HG03095 (cell line): ENCODE measurements around the gene GRIK1.
"Not testable (repeated sequence)": the region's sequence is repeated elsewhere in the genome, so short reads cannot be mapped to it uniquely, and the experiment has no call there.

Experiments
- ATAC-seq: cut with Tn5 transposase; IDR thresholded peaks from one replicate; pipeline ENCODE4 v1.9.1; 2021; ENCODE audit warnings: moderate library complexity; ENCODE audit not compliant: unreplicated experiment

GRIK1 gene

DNA sequence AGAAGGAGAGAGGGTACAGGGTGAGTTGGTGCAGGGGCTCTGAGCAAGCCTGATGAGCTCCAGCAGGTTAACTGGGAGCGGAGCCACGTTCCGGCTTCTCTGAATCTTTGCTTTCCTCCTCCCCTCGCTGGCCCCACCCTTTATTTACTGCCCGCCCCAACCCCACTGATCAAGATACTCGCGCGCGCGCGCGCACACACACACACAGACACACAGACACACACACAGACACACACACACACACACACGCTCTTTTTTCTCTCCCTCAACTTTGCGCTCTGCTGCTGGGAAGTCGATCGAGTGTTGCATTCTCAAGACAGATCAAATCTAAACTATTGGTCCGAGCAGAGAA, at the start of gene GRIK1:
Gene GRIK1, minus strand, starts transcription at position 73 of the 352 bp plus-strand sequence.
- ATAC-seq, result no peak

DNA sequence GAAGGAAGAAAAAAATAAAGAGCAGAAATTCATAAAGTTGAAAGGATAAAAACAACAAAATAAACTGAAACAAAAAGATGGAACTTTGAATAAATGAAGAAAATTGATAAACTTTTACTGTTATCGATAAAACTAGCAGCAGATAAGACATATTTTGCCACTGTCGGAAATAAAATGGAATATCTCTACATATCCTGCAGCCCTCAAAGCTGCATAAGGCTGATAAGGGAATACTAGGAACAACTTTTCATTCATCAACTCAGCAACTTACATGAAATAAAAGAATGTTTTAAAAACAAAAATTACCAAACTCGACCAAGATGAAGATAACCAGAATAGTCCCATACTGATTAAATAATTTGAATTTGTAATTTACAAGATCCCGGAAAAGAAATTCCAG, 48.0 kb upstream of the GRIK1 start:
- no peak for ATAC-seq

DNA sequence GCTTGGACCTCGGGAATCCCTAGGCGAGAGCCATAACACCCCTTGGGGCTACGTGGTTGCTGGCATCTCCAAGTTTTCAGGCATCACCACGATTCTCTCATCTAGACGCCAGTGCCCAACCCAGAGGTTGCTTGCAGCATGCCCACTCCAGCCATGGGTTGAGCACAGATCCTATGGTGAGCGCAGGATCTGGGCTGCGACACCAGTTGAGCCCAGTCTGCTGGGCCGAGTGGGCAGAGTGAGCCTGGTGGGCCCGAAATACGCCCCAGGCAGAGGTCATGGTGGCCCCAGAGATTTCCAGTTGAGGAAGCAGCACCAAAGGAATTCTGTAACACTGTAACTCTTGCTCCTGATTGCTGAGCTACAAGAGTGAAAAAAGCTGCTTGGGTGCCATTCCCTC, 46.1 kb upstream of the GRIK1 start:
- no peak for ATAC-seq

DNA sequence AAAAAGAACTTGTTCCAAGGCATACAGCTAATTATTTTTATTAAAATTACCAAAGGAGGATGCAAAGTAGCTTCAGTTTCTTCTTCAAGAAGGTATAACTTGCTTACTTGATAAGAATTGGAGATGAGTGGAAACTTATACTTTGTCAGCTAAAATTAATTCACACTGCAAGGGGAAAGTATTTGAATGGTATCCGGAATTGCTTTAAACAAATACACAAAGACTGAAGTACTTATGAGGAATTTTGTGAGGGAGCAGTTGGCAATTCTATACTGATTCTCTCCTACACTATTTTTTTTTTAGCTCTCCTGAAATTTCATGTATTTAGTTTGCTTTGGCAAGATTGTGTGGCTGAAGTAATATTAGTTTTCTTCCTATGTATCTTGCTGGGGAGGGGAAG, 39.2 kb upstream of the GRIK1 start:
- ATAC-seq, result no peak

DNA sequence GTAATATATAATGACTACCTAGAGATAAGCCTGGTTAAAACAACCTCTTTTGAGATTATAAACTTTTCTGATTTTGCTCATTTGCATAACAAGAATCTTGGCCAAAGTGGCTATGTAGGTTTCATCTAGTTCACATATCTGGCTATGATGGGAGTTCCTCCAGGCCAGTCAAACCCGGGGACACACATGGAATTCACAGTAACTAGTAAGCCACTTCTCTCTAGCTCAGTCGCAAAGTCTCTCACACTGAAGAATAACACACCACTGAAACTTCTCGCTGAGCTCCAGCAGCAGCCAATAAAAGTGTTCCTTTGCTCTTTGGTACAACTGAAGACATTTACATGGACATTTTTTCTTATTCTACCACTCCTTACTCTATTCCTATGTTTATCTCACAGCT, 36.0 kb upstream of the GRIK1 start:
- no peak for ATAC-seq

DNA sequence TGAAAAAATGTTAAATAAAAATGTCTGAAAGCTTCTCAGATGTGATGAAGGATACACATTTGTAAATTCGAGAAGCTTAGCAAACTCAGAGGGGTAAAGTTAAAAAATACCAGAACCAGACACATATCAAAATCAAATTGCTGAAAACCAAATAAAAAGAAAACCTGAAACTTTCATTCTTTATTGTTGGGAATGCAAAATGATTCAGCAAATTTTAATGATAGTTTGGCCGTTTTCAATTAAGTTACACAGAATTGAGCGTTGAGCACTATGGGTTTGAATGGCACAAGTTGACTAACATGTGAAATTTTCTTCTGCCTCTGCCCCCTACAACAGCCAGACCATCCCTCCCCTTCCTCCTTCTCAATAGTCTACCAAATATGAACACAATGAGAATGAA, 33.5 kb upstream of the GRIK1 start:
- no peak for ATAC-seq

DNA sequence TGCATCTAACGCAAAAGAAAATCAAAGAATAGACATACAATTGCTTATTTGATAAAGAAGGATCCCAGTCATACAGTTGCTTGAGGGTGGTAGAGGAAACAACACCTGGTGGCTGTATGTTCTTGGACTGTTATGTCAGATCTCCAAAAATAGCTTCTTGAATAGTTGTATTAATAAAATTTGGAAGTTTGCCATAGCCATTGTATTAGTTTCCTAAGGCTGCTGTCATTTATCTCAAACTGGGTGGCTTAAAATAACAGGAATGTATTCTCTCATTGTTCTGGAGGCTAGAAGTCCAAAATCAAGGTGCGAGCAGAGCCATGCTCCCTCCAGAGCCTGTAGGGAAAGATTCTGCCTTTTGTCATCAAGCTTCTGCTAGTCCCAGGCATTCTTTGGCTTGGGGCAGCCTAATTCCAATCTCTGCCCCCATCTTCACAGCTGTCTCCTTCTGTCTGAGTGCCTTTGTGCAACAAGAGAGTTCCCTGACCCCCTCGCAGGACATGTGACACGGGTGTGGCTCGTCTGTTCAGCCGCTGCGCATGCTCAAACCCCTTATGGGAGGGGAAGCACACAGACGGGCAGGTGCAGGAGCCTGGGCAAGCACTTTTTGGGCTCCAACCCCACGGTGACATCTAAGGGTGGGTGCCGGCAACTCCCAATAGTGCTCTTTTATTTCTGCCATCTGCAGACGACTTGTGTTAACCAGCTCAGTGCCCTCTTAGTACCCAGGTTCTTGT, 21.7 kb upstream of the GRIK1 start:
- no peak for ATAC-seq

DNA sequence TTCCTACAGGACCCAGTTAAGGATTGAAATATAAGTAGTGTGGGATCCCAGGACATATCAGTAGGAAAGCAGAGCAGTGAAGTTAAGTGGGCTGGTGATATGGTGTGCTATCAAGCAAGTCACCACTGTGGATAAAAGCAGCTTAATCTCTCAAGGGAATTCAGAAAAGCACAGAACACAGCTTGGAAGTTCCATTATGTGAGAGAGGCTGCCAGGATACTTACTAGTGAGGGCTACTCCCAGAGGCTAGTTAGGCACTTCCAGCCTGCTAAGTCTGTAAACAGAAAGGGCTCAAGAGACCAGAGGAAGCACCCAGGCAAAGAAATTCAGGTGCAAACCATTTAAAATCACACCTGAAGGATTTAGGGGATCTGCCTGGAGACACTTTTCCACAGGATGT, 18.8 kb upstream of the GRIK1 start:
- ATAC-seq, result no peak

DNA sequence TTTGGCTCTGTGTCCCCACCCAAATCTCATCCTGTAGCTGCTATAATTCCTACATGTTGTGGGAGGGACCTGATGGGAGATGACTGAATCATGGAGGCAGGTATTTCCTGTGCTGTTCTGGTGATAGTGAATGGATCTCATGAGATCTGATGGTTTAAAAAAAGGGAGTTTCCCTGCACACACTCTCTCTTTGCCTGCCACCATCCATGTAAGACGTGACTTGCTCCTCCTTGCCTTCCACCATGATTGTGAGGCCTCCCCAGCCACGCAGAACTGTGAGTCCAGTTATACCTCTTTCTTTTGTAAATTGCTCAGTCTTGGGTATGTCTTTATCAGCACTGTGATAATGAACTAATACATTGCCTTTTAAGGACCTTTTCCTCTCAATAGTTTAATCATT, 18.2 kb upstream of the GRIK1 start:
- ATAC-seq, result not testable (repeated sequence)

DNA sequence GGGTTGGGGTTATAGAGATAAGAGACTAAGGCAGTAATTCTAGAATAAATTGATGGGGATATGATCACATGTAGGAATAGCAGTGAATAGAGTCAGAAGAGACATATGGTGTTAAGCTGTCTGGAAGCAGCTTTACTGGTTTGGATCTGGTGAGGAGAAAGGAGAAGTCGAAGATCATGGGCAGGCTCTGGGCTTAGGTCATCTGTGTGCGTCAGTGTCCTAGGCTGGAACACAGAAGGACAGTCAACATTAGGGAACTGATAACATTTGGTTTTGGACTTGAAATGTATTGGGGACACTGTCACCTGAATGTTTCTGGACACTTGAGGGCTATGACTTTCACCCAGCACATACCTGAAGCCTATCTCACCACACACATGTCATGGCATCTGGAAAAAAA, 13.9 kb upstream of the GRIK1 start:
- ATAC-seq, result no peak

DNA sequence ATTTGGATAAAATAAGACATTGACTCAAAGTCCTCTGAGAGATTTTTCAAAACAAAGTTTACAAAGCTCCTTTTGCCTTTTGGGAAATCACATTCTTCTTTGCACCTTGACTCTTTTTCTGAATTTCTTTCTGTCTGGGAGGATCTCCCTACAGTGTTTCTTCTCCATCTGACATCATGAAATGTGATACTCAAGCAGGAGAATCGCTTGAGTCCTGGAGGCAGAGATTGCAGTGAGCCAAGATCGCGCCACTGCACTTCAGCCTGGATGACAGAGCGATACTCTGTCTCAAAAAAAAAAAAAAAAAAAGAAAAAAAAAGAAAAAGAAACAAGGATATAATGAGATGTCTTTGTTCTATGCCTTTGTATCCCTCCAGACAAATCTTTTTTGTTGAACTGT, 13.3 kb upstream of the GRIK1 start:
- no peak for ATAC-seq

DNA sequence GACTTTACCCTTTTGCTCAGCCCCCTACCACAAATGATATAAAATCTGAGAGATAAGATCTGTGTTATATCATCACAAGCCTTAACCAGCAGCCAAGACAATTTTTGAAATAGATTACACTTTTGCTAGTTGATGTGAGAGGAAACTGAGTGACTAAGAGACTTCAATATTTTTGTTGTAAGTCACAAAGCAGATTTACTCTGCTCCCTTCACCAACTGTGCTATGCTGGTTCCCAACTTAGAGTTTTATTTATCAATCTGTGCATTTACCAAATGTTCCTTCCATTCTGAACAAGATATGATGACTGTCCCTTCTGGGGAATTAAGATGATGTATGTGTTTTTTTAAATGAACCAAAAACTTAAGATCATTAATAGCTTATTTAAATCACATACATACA, 12.1 kb upstream of the GRIK1 start:
- no peak for ATAC-seq

DNA sequence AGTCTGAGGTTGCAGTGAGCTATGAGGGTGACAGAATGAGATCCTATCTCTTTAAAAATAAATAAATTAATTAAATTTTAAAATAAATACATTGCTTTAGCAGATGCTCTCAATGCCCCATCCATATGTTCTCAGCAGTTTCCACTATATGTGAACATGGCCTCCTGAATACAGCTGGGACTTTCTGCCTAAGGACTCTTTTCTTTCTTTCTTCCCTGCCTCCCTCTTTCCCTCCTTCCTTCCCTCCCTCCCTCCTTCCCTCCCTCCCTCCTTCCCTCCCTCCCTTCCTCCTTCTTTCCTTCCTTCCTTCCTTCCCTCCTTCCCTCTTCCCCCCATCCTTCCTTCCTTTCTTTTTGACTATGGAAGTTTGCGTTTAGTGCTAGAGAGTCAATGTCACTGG, 10.2 kb upstream of the GRIK1 start:
- ATAC-seq, result no peak

DNA sequence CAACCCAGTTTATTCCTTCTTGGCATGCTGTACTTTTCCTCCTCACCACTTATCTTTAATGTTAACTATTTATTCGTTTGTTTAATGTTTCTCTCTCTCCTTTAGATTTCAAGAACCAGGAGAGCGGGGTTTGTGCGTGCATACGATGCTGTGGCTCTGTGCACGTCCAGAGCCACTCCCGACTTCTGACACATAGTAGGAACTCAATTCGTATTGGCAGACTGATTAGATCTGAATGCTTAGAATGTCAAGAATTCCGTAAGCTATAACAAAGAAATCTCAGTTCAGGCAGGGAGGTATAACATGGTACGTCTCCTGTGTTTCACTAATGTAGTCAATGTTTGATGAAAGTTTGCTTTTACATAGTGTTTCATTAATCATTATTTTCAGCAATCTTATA, 7.3 kb upstream of the GRIK1 start:
- ATAC-seq, result no peak

DNA sequence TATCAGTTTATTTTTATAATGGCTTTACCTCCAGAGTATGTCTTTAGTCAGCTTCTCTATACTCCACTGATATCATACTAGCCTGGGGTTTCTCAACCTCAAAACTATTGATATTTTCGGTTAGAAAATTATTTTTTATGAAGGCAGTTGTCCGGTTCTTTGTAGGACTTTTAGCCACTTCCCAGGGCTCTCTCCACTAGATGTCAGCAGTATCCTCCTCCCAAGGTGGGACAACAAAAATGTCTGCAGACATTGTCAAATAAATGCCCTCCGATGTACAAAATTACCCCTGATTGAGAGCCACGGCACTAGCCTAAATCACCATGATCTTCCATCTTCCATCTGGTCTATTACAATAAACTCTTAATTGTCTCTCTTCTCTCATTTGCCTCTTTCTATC, 4.1 kb upstream of the GRIK1 start:
- no peak for ATAC-seq

DNA sequence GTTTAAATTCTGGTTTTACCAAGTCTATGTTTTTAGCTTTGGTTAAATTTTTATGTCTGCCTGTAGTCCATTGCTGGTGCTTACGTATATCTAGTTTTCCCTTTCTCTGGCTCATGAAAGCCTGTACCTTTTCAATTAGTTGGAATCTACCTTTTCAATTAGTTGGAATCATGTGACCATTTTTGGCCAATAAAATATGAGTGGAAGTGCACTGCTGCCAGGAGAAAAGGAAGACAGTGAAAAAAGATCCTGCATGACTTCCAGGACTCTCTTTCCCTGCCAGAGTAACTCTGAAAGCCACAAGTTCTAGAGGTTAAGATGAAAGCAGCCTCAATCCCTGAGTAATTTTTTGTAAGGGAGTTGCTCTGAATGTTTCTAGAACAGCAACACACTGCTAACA, 2.2 kb upstream of the GRIK1 start:
- no peak for ATAC-seq

DNA sequence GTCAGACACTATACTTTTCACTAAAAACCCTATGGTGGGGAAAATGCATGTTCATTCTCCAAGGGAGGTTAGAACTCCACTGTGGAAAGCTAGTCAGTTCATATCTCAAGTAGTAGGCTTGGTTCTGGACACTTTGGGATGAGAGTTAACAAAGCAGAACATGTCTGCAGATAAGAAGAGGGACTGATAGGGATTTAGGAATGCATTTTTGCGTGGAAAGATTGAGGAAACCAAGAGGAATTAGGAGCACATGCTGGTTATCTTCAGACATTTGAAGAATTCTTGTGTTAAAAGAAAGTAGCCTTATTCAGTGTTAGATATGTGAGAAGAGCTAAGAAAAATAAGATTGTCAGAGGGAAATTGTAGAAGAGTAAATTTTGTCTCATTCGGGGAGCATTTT, 1.2 kb upstream of the GRIK1 start:
- ATAC-seq, result no peak

DNA sequence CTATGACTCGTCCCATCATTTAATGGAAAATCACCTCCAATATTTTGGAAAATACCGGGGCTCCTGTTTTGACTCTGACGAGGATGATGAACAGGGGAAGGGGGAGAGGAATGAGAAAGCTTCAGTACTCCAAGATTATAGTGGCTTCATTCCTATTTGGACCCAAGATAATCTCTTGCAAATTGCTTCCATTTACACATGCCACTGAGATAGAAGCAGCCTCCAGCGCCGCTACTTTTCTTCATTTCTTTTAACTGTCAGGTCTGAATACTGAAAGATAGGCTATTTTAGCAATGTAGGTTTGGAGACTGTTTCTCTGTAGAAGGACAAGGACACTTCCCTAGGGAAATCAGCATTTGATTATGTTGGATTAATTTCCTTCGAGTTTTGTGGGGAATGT, 565 bp upstream of the GRIK1 start:
- ATAC-seq, result no peak

DNA sequence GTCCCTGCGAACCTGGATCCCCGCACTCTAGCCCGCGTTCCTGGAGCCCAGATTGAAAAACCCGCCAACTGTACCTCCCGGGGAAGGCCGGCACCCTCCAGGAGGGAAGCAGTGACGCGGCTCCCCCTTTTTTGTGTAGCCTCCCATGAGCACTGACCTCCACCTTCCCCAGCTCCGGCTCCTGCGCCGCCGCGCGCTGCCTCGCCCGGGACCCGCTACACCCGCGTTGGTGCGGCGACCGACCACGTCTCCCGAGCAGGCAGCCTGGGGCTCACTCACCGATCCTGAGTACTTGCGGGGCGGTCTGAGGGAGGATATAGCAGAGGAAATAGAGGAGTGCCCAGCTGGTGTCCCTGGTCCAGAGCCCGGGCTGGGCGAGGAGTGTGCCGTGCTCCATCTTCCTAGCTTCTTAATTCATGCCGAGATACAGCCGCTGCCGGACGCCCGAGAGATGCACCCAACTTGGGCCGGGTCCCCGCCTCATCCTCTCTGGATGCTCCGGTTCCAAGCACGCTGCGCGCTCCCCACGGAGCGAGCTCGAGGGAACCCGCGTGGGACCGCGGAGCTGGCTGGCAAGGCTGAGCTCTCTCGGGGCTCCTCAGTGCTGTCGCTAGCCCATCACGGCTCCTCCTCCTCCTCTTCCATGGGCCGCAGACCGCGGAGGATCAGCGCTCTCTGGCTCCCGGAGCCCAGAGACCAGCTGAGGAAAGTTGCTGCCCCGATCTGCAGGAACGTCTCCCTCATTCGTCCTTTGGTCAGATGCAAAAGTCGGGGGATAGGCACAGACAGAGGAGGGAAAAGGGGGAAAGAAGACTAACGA, 482 bp downstream of the GRIK1 start:
- no peak for ATAC-seq

DNA sequence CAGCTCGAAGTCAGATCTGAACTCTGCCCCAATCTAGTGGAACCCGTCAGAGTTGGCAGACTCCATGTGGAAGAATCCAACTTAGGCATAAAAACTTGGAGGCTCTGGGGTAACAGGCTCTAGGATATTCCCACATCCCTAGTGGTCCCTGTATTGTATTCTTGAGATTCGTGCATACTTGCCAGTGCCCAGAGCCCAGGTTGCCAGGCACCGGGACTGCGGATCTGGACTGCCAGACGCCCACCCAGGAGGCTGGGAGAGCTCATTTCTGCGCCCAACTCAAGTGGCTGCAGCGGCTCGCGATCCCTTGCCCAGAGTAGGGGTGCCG, 1.1 kb downstream of the GRIK1 start:
- ATAC-seq, result no peak

DNA sequence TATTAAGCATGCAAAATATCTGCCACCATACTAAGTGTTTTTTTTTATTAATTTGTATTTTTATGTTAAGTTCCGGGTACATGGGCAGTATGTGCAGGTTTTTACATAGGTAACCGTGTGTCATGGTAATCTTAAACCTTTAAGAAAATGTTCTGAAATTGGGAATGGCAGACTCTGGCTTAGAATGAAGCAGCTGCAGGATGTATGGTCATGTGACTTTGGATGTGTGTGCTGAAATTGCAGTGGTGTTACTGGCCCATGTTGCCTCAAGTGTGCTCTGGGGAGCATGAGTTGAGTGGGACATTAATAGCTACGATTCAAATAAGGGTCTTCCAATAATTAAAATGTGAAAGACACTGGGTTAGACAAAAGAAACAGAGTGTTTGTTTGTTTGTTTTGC, 6.7 kb downstream of the GRIK1 start:
- no peak for ATAC-seq

DNA sequence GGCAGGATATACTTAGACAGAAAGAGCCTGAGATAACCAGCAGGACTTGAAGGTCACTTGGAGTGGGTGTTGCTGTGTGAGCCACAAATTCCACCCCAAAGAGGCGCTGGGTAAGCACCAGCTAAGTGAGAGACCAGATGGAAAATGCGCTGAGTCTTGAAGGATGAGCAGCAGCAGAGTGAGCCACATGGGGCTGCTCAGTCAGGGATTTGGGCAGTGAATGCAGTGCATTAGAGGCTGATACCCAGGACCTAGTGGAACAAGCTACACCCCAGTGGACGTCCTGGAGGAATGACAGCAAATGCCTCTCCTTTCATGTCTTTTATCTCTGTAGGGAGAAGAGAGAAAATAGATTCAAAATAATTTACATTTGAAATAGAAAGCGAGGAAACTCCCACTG, 11.3 kb downstream of the GRIK1 start:
- ATAC-seq, result no peak

DNA sequence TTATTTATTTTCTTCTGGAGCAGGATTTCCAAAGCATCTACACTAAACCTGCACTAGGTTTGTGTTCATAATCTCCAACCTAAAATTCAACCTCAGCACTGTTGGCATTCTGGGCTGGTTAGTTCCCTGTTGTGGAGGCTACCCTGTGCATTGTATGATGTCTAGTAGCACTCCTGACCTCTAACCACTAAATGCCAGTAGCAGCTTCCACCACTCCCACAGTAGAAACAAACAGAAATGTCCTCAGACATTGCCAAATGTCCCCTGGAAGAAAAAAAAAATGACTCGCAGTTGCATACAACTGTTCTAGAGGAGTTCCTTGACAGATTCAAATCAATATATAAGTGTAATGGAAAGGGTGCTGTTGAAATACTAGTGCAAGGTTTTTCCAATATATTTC, 18.9 kb downstream of the GRIK1 start:
- ATAC-seq, result no peak
